ENCODE results near the gene ABL1.

GRCh38 chr9:130831077-130831476, 4.0 kb upstream of the ABL1 start:
- TF ChIP-seq CTCF (IDR thresholded peaks at IDR 0.05; ENCODE audit: low read length) (no peak), EZH2 (IDR thresholded peaks at IDR 0.05; ENCODE audit: borderline replicate concordance, low read length) (no peak)

Data from OCI-LY1 (cell line).